Measurements from ENCODE around the gene C10orf90.

C10orf90 gene

DNA sequence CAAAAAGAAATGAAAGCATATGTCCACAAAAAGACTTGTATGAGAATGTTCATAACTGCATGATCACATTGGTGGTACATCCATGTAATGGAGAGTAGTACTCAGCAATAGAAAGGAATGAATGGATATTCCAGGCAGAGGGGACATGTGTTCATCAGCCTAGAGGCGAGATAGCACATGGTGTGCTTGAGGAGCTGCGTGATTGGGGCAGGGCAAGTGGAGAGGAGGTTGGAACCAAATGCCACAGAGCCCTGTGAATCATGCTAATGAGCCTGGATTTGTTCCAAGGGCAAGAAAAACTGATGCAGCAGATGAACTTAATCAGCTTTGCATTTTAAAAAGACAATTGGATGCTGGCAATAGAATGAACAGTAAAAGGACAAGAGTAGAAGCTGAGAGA, 73.3 kb downstream of the C10orf90 start:
- no peaks in the 10 kb centered on the region; a peak in 1 of 22 replicates for H3K9me3 ChIP-seq (replicated peaks in 1 of 11)
- H3K4me2 ChIP-seq = no peak overlapping the region
- H3K4me3 ChIP-seq = no peak overlapping the region
- no peaks in the 10 kb centered on the region for H3K27me3 ChIP-seq
- H3K36me3 ChIP-seq = no peaks in the 10 kb centered on the region
- H3K4me1 ChIP-seq = no peaks in the 10 kb centered on the region
- H3K27ac ChIP-seq = no peak overlapping the region
- H3K9ac ChIP-seq = no peak overlapping the region
- TF ChIP-seq Cebpa-rat (IDR thresholded peaks at IDR 0.05) = no peak
- H4K20me1 ChIP-seq = no peaks in the 10 kb centered on the region

- H3K36me3 ChIP-seq = no peaks in the 10 kb centered on the region
- H3K9ac ChIP-seq = no peak overlapping the region
- H3K27ac ChIP-seq = no peak overlapping the region
- H3K4me1 ChIP-seq = no peaks in the 10 kb centered on the region
- no peaks in the 10 kb centered on the region; a peak in 1 of 22 replicates for H3K9me3 ChIP-seq (replicated peaks in 1 of 11)
- no peaks in the 10 kb centered on the region for H3K27me3 ChIP-seq
- H3K4me2 ChIP-seq = no peak overlapping the region
- no peaks in the 10 kb centered on the region for H4K20me1 ChIP-seq
- TF ChIP-seq Cebpa-rat (IDR thresholded peaks at IDR 0.05) = no peak
- no peak overlapping the region for H3K4me3 ChIP-seq
Observed at GRCh38 chr10:126596472-126597016, 73.9 kb downstream of the C10orf90 start.

DNA sequence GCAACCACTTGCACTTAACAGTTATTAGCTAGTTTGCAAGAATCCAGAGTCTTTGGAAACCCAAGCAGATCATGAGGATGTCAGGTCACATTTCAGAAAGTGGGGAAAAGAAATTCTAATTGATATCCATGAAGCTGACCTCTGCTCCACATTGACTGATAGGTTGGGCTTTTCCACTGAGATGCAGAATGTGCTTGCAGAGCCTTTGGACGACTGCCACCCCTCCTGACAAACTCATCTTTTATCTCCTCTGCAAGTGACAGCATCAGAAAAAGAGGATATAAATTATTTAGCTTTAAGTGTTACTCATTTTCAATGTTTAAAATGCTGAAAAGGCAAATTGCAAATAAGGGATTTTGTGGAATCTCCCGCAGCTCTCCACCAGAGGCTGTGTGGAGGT, 75.3 kb downstream of the C10orf90 start:
- Histone ChIP-seq H3K9ac (no peak overlapping the region), H3K27ac (no peak overlapping the region), H3K4me1 (no peaks in the 10 kb centered on the region), H3K4me3 (no peak overlapping the region), H4K20me1 (no peaks in the 10 kb centered on the region), H3K9me3 (replicated peaks in 1 of 11) (no peaks in the 10 kb centered on the region; a peak in 1 of 22 replicates), H3K27me3 (no peaks in the 10 kb centered on the region), H3K4me2 (no peak overlapping the region), H3K36me3 (no peaks in the 10 kb centered on the region)
- no peak for TF ChIP-seq Cebpa-rat (IDR thresholded peaks at IDR 0.05)

- no peak for TF ChIP-seq Cebpa-rat (IDR thresholded peaks at IDR 0.05)
- H3K36me3 ChIP-seq = no peaks in the 10 kb centered on the region
- H3K27me3 ChIP-seq = no peaks in the 10 kb centered on the region
- no peaks in the 10 kb centered on the region for H3K4me1 ChIP-seq
- H3K4me2 ChIP-seq = no peak overlapping the region
- no peak overlapping the region for H3K4me3 ChIP-seq
- no peak overlapping the region for H3K27ac ChIP-seq
- H4K20me1 ChIP-seq = no peaks in the 10 kb centered on the region
- H3K9ac ChIP-seq = no peak overlapping the region
- no peaks in the 10 kb centered on the region; a peak in 1 of 22 replicates for H3K9me3 ChIP-seq (replicated peaks in 1 of 11)
Observed at GRCh38 chr10:126593968-126594701, 76.4 kb downstream of the C10orf90 start.

GRCh38 chr10:126592901-126593300, 77.6 kb downstream of the C10orf90 start:
- Histone ChIP-seq H3K9ac (no peak overlapping the region), H3K9me3 (replicated peaks in 1 of 11) (no peaks in the 10 kb centered on the region; a peak in 2 of 22 replicates), H3K4me2 (no peak overlapping the region), H3K4me1 (no peaks in the 10 kb centered on the region), H3K36me3 (no peaks in the 10 kb centered on the region), H4K20me1 (no peaks in the 10 kb centered on the region), H3K4me3 (no peak overlapping the region), H3K27ac (no peak overlapping the region), H3K27me3 (no peaks in the 10 kb centered on the region)
- TF ChIP-seq Cebpa-rat (IDR thresholded peaks at IDR 0.05) = no peak

DNA sequence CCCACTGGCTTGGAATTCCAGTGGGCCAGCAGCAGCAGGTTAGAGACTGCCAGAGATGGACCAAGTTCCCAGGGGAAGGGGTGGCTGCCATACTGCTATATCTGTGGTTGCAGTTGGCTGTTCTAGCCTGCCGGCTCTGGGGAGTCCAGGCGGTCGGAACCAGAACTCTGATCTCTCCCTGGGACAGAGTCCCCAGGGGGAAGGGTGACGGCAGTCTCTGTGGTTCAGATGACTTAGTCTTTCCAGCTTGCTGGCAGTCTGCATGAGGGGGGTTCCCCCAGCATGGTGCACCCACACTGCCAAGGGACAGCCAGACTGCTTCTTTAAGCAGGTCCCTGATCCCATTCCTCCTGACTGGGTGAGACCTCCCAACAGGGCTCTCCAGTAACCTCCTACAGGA, 82.5 kb downstream of the C10orf90 start:
- no peaks in the 10 kb centered on the region for H3K27me3 ChIP-seq
- no peak for TF ChIP-seq Cebpa-rat (IDR thresholded peaks at IDR 0.05)
- no peak overlapping the region for H3K4me3 ChIP-seq
- H3K27ac ChIP-seq = no peak overlapping the region
- H3K4me2 ChIP-seq = no peak overlapping the region
- H3K4me1 ChIP-seq = no peaks in the 10 kb centered on the region
- H3K36me3 ChIP-seq = no peaks in the 10 kb centered on the region
- no peaks in the 10 kb centered on the region for H4K20me1 ChIP-seq
- no peaks in the 10 kb centered on the region; a peak in 1 of 22 replicates for H3K9me3 ChIP-seq (replicated peaks in 1 of 11)
- no peak overlapping the region for H3K9ac ChIP-seq

GRCh38 chr10:126586878-126587277, 83.6 kb downstream of the C10orf90 start:
- no peak overlapping the region for H3K9ac ChIP-seq
- no peaks in the 10 kb centered on the region for H4K20me1 ChIP-seq
- H3K27ac ChIP-seq = no peak overlapping the region
- H3K36me3 ChIP-seq = no peaks in the 10 kb centered on the region
- no peaks in the 10 kb centered on the region for H3K4me1 ChIP-seq
- H3K4me3 ChIP-seq = no peak overlapping the region
- H3K27me3 ChIP-seq = no peaks in the 10 kb centered on the region
- no peak for TF ChIP-seq Cebpa-rat (IDR thresholded peaks at IDR 0.05)
- no peak overlapping the region for H3K4me2 ChIP-seq
- no peaks in the 10 kb centered on the region; a peak in 1 of 22 replicates for H3K9me3 ChIP-seq (replicated peaks in 1 of 11)

DNA sequence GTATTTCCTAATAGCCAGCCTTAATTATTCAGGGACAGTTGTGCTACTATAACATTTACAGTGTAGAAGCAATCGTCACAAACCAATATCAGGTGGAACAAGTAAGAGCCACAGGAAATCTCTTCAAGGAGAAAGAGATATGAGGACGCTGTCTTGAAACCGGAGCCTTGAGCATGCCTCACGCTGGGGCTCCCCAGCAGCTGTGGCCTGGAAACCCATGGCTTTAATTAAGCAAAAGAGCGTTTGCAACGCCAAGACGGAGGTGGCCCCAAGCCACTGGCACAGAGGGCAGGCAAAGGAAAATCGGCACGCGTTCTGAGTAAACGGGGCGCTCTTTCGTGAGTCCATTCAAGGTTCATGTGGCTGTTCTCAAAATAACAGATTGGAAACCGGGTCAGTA, 84.4 kb downstream of the C10orf90 start:
- TF ChIP-seq Cebpa-rat (IDR thresholded peaks at IDR 0.05) = no peak
- Histone ChIP-seq H4K20me1 (no peaks in the 10 kb centered on the region), H3K4me2 (no peak overlapping the region), H3K36me3 (no peaks in the 10 kb centered on the region), H3K27me3 (no peaks in the 10 kb centered on the region), H3K9ac (no peak overlapping the region), H3K4me3 (no peak overlapping the region), H3K4me1 (no peaks in the 10 kb centered on the region), H3K27ac (no peak overlapping the region), H3K9me3 (replicated peaks in 1 of 11) (no peaks in the 10 kb centered on the region; a peak in 1 of 22 replicates)

- Histone ChIP-seq H3K4me2 (no peak overlapping the region), H3K4me1 (no peaks in the 10 kb centered on the region), H4K20me1 (no peaks in the 10 kb centered on the region), H3K9ac (no peak overlapping the region), H3K27ac (no peak overlapping the region), H3K36me3 (no peaks in the 10 kb centered on the region), H3K27me3 (no peaks in the 10 kb centered on the region), H3K4me3 (no peak overlapping the region), H3K9me3 (replicated peaks in 1 of 11) (no peaks in the 10 kb centered on the region; a peak in 1 of 22 replicates)
- no peak for TF ChIP-seq Cebpa-rat (IDR thresholded peaks at IDR 0.05)
Observed at GRCh38 chr10:126585249-126586017, 85.1 kb downstream of the C10orf90 start.
